ENCODE data around the gene PLAAT3. TPM values are rescaled to one million over a fixed set of nuclear protein-coding genes. Genes with fewer than 3 reads are reported as not detected.

PLAAT3 gene
- polyA plus RNA-seq, 1 of the 3 experiments (the other 2 are of a cell fraction) = 44.0 TPM

GRCh38 chr11:63536669-63537292 lies 77.5 kb downstream of the PLAAT3 start, which contains the start of gene PLAAT4:
PLAAT4 (plus strand) TSS chr11:63536808; CDS start chr11:63536869, 61 bp downstream.
- no peaks in the 10 kb centered on the region for H3K9me2 ChIP-seq
- ChIA-PET CTCF (interaction anchor here (0.8 to 1.5 kb wide), 3 partner anchors 13 to 58 kb away, joined by 3 to 6 read pairs (median 3); no protein-coding TSS in a partner anchor), POLR2A (no interaction called here)
- peak within 1 kb of the TSS in 1 of 2 experiments; percentile 10; a peak in 1 of 4 replicates for H3K4me3 ChIP-seq (ENCODE audit: low read depth in 2 of 2, low read length in 1 of 2)
- H3K4me2 ChIP-seq = peak within 1 kb of the TSS; percentile 58
- H3K9me3 ChIP-seq = no peaks in the 10 kb centered on the region
- peak within 1 kb of the TSS; percentile 39 for H2AFZ ChIP-seq (ENCODE audit: low read depth)
- no peaks in the 10 kb centered on the region for H4K20me1 ChIP-seq (ENCODE audit: insufficient read depth)
- no peaks in the 10 kb centered on the region for H3F3A ChIP-seq (replicated peaks; ENCODE audit: insufficient read depth)
- no peaks in the 10 kb centered on the region for H3K27me3 ChIP-seq (ENCODE audit: insufficient read depth)
- peaks cover 0 to 16% of the 10 kb centered on the region in 2 experiments; a peak in 1 of 4 replicates for H3K4me1 ChIP-seq (ENCODE audit: control insufficient read depth in 1 of 2, insufficient read depth in 2 of 2, low read depth in 1 of 2, low read length in 1 of 2)
- no peaks in the 10 kb centered on the region for H3K79me2 ChIP-seq (ENCODE audit: insufficient read depth)
- WGBS (ENCODE audit: low lambda C conversion rate) = 86% methylated on average over 10 of the region's 10 CpGs
- DNase-seq = no peak
- no peak within 1 kb of the TSS for H3K9ac ChIP-seq
- peak within 1 kb of the TSS in 1 of 2 experiments; percentile 12; a peak in 1 of 4 replicates for H3K27ac ChIP-seq (ENCODE audit: low read depth in 2 of 2, low read length in 1 of 2)
- TF ChIP-seq, protein P1, sequence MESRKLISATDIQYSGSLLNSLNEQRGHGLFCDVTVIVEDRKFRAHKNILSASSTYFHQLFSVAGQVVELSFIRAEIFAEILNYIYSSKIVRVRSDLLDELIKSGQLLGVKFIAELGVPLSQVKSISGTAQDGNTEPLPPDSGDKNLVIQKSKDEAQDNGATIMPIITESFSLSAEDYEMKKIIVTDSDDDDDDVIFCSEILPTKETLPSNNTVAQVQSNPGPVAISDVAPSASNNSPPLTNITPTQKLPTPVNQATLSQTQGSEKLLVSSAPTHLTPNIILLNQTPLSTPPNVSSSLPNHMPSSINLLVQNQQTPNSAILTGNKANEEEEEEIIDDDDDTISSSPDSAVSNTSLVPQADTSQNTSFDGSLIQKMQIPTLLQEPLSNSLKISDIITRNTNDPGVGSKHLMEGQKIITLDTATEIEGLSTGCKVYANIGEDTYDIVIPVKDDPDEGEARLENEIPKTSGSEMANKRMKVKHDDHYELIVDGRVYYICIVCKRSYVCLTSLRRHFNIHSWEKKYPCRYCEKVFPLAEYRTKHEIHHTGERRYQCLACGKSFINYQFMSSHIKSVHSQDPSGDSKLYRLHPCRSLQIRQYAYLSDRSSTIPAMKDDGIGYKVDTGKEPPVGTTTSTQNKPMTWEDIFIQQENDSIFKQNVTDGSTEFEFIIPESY (IDR thresholded peaks at IDR 0.05; ENCODE audit: borderline replicate concordance, low read depth) = no peak
- TF ChIP-seq, protein P2, sequence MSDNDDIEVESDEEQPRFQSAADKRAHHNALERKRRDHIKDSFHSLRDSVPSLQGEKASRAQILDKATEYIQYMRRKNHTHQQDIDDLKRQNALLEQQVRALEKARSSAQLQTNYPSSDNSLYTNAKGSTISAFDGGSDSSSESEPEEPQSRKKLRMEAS (IDR thresholded peaks at IDR 0.05; ENCODE audit: low read depth) = 0 out of 2 replicates have a peak, but pooled peaks have one; percentile 30
- H3K36me3 ChIP-seq (replicated peaks in 1 of 2; ENCODE audit: control insufficient read depth in 1 of 2, insufficient read depth in 2 of 2, low read length in 1 of 2) = no peaks in the 10 kb centered on the region

- CTCF ChIA-PET = interaction anchor here (1.5 kb wide), 1 partner anchor 56 kb away, joined by 6 read pairs; no protein-coding TSS in a partner anchor
- Histone ChIP-seq H3F3A (replicated peaks; ENCODE audit: insufficient read depth) (no peaks in the 10 kb centered on the region), H3K4me2 (no peak overlapping the region), H3K9me2 (no peaks in the 10 kb centered on the region), H3K36me3 (replicated peaks in 1 of 2; ENCODE audit: control insufficient read depth in 1 of 2, insufficient read depth in 2 of 2, low read length in 1 of 2) (no peaks in the 10 kb centered on the region), H3K79me2 (ENCODE audit: insufficient read depth) (no peaks in the 10 kb centered on the region), H3K9ac (no peak overlapping the region), H2AFZ (ENCODE audit: low read depth) (no peak overlapping the region), H3K9me3 (no peaks in the 10 kb centered on the region), H3K4me1 (ENCODE audit: control insufficient read depth in 1 of 2, insufficient read depth in 2 of 2, low read depth in 1 of 2, low read length in 1 of 2) (peaks cover 0 to 16% of the 10 kb centered on the region in 2 experiments; a peak in 1 of 4 replicates), H3K27ac (ENCODE audit: low read depth in 2 of 2, low read length in 1 of 2) (no peak overlapping the region), H3K27me3 (ENCODE audit: insufficient read depth) (no peaks in the 10 kb centered on the region), H3K4me3 (ENCODE audit: low read depth in 2 of 2, low read length in 1 of 2) (no peak overlapping the region), H4K20me1 (ENCODE audit: insufficient read depth) (no peaks in the 10 kb centered on the region)
- POLR2A ChIA-PET = no interaction called here
- no peak for TF ChIP-seq FOXJ3 (CRISPR knock-in tag; IDR thresholded peaks at IDR 0.05)
- TF ChIP-seq USF1 (IDR thresholded peaks at IDR 0.05; ENCODE audit: borderline replicate concordance, low read depth) = no peak
- no peak for TF ChIP-seq CHD2 (IDR thresholded peaks at IDR 0.05; ENCODE audit: low read length, partially characterized antibody)
- TF ChIP-seq, protein P1 (IDR thresholded peaks at IDR 0.05; ENCODE audit: borderline replicate concordance, low read depth) = no peak
- no peak for TF ChIP-seq RAD21 (IDR thresholded peaks at IDR 0.05; ENCODE audit: low read length)
- no peak for TF ChIP-seq MEF2A (IDR thresholded peaks at IDR 0.05; ENCODE audit: borderline replicate concordance, low read depth)
- no peak for TF ChIP-seq YY1 (IDR thresholded peaks at IDR 0.05; ENCODE audit: low read depth)
- TF ChIP-seq NFIC (IDR thresholded peaks at IDR 0.05; ENCODE audit: borderline replicate concordance) = no peak
- no peak for TF ChIP-seq CTCF (IDR thresholded peaks at IDR 0.05)
- no peak for TF ChIP-seq ELF1 (IDR thresholded peaks at IDR 0.05)
- TF ChIP-seq SIN3A (IDR thresholded peaks at IDR 0.05; ENCODE audit: borderline replicate concordance, low read depth, low read length) = no peak
- TF ChIP-seq EP300 (IDR thresholded peaks at IDR 0.05; ENCODE audit: borderline replicate concordance in 1 of 2, low read depth in 1 of 2, low read length in 1 of 2) = no peak
- no peak for TF ChIP-seq FOXM1 (IDR thresholded peaks at IDR 0.05; ENCODE audit: low read depth)
- no peak for TF ChIP-seq POLR2AphosphoS5 (IDR thresholded peaks at IDR 0.05; ENCODE audit: low read depth, low read length)
- no peak for TF ChIP-seq FOSL2 (IDR thresholded peaks at IDR 0.05; ENCODE audit: borderline replicate concordance, low read depth)
- TF ChIP-seq, protein P3, sequence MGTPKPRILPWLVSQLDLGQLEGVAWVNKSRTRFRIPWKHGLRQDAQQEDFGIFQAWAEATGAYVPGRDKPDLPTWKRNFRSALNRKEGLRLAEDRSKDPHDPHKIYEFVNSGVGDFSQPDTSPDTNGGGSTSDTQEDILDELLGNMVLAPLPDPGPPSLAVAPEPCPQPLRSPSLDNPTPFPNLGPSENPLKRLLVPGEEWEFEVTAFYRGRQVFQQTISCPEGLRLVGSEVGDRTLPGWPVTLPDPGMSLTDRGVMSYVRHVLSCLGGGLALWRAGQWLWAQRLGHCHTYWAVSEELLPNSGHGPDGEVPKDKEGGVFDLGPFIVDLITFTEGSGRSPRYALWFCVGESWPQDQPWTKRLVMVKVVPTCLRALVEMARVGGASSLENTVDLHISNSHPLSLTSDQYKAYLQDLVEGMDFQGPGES (IDR thresholded peaks at IDR 0.05; ENCODE audit: low read depth, low read length) = no peak
- 100% methylated on average over 1 of the region's 1 CpG for WGBS (ENCODE audit: low lambda C conversion rate)
- no peak for DNase-seq
Measured at GRCh38 chr11:63535734-63536133, 78.5 kb downstream of the PLAAT3 start.
